ENCODE data around the gene TNNC2.

TNNC2 gene

GRCh38 chr20:45857882-45858216 is 30.7 kb upstream of the TNNC2 start:
- H3K27me3 ChIP-seq (ENCODE audit: low read depth): no peaks in the 10 kb centered on the region
- no peaks in the 10 kb centered on the region for H3K9me3 ChIP-seq
- in situ Hi-C loops (cut with MboI; ENCODE audit: low sequenced_read_pairs): no loop called here
- peaks cover 17% of the 10 kb centered on the region for H3K4me1 ChIP-seq
- peak in 1 of 2 experiments; percentile 47 for DNase-seq (ENCODE audit: low spot score in 2 of 2)
- 0 out of 2 replicates have a peak, but pooled peaks cover 7% of the 10 kb centered on the region for H3K36me3 ChIP-seq (replicated peaks)
- peak overlapping the region; percentile 76 for H3K4me3 ChIP-seq

- in situ Hi-C loops (cut with MboI; ENCODE audit: low sequenced_read_pairs): no loop called here
- Histone ChIP-seq H3K27me3 (ENCODE audit: low read depth) (no peaks in the 10 kb centered on the region), H3K4me3 (peak within 1 kb of the TSS; percentile 76), H3K36me3 (replicated peaks) (peaks cover 9% of the 10 kb centered on the region; the same call in 1 of the 2 replicates), H3K4me1 (peaks cover 17% of the 10 kb centered on the region), H3K9me3 (no peaks in the 10 kb centered on the region)
- peak; percentile 99 for DNase-seq (ENCODE audit: low spot score in 2 of 2)
These were observed 30.2 kb upstream of the TNNC2 start, which contains the start of the genes ACOT8 and ZSWIM3 for GRCh38 chr20:45857114-45857881. Gene ACOT8 (minus strand): TSS chr20:45857392. CDS start chr20:45857315, 77 bp downstream. Gene ZSWIM3 (plus strand): TSS chr20:45857614. CDS start chr20:45857826, 212 bp downstream.

GRCh38 chr20:45853484-45853883 is 26.4 kb upstream of the TNNC2 start:
- no peaks in the 10 kb centered on the region for H3K27me3 ChIP-seq (ENCODE audit: low read depth)
- no peak for DNase-seq (ENCODE audit: low spot score in 2 of 2)
- peaks cover 11% of the 10 kb centered on the region for H3K36me3 ChIP-seq (replicated peaks)
- no peak overlapping the region for H3K4me3 ChIP-seq
- H3K9me3 ChIP-seq: no peaks in the 10 kb centered on the region
- peaks cover 13% of the 10 kb centered on the region for H3K4me1 ChIP-seq
- in situ Hi-C loops (cut with MboI; ENCODE audit: low sequenced_read_pairs): no loop called here

- in situ Hi-C loops (cut with MboI; ENCODE audit: low sequenced_read_pairs): no loop called here
- Histone ChIP-seq H3K4me3 (no peak overlapping the region), H3K27me3 (ENCODE audit: low read depth) (no peaks in the 10 kb centered on the region), H3K4me1 (peaks cover 7% of the 10 kb centered on the region), H3K9me3 (no peaks in the 10 kb centered on the region), H3K36me3 (replicated peaks) (peaks cover 16% of the 10 kb centered on the region)
- DNase-seq (ENCODE audit: low spot score in 2 of 2): no peak
These were observed 25.2 kb upstream of the TNNC2 start for GRCh38 chr20:45852326-45852725.

GRCh38 chr20:45851501-45851900 is 24.4 kb upstream of the TNNC2 start:
- no peaks in the 10 kb centered on the region for H3K27me3 ChIP-seq (ENCODE audit: low read depth)
- DNase-seq (ENCODE audit: low spot score in 2 of 2): no peak
- H3K9me3 ChIP-seq: no peaks in the 10 kb centered on the region
- H3K4me1 ChIP-seq: peaks cover 4% of the 10 kb centered on the region
- peaks cover 16% of the 10 kb centered on the region for H3K36me3 ChIP-seq (replicated peaks)
- in situ Hi-C loops (cut with MboI; ENCODE audit: low sequenced_read_pairs): no loop called here
- H3K4me3 ChIP-seq: no peak overlapping the region

- H3K4me3 ChIP-seq: no peak overlapping the region
- in situ Hi-C loops (cut with MboI; ENCODE audit: low sequenced_read_pairs): no loop called here
- H3K27me3 ChIP-seq (ENCODE audit: low read depth): no peaks in the 10 kb centered on the region
- peaks cover 22% of the 10 kb centered on the region for H3K36me3 ChIP-seq (replicated peaks)
- no peaks in the 10 kb centered on the region for H3K9me3 ChIP-seq
- no peak for DNase-seq (ENCODE audit: low spot score in 2 of 2)
- no peaks in the 10 kb centered on the region for H3K4me1 ChIP-seq
These were observed 23.8 kb upstream of the TNNC2 start for GRCh38 chr20:45850926-45851325.

GRCh38 chr20:45850238-45850637 is 23.1 kb upstream of the TNNC2 start:
- H3K4me1 ChIP-seq: no peaks in the 10 kb centered on the region
- in situ Hi-C loops (cut with MboI; ENCODE audit: low sequenced_read_pairs): no loop called here
- H3K4me3 ChIP-seq: no peak overlapping the region
- H3K9me3 ChIP-seq: no peaks in the 10 kb centered on the region
- H3K36me3 ChIP-seq (replicated peaks): peaks cover 27% of the 10 kb centered on the region
- no peak for DNase-seq (ENCODE audit: low spot score in 2 of 2)
- H3K27me3 ChIP-seq (ENCODE audit: low read depth): no peaks in the 10 kb centered on the region

GRCh38 chr20:45848969-45849582 is 22.0 kb upstream of the TNNC2 start:
- Histone ChIP-seq H3K27me3 (ENCODE audit: low read depth) (no peaks in the 10 kb centered on the region), H3K9me3 (no peaks in the 10 kb centered on the region), H3K36me3 (replicated peaks) (peaks cover 31% of the 10 kb centered on the region), H3K4me1 (no peaks in the 10 kb centered on the region), H3K4me3 (no peak overlapping the region)
- no peak for DNase-seq (ENCODE audit: low spot score in 2 of 2)
- in situ Hi-C loops (cut with MboI; ENCODE audit: low sequenced_read_pairs): no loop called here

- Histone ChIP-seq H3K4me3 (no peak overlapping the region), H3K9me3 (no peaks in the 10 kb centered on the region), H3K27me3 (ENCODE audit: low read depth) (no peaks in the 10 kb centered on the region), H3K4me1 (no peaks in the 10 kb centered on the region), H3K36me3 (replicated peaks) (peaks cover 36% of the 10 kb centered on the region)
- DNase-seq (ENCODE audit: low spot score in 2 of 2): no peak
- in situ Hi-C loops (cut with MboI; ENCODE audit: low sequenced_read_pairs): no loop called here
These were observed 21.3 kb upstream of the TNNC2 start for GRCh38 chr20:45848421-45848820.

- Histone ChIP-seq H3K4me3 (no peak overlapping the region), H3K9me3 (no peaks in the 10 kb centered on the region), H3K36me3 (replicated peaks) (peaks cover 49% of the 10 kb centered on the region), H3K4me1 (no peaks in the 10 kb centered on the region), H3K27me3 (ENCODE audit: low read depth) (no peaks in the 10 kb centered on the region)
- in situ Hi-C loops (cut with MboI; ENCODE audit: low sequenced_read_pairs): no loop called here
- DNase-seq (ENCODE audit: low spot score in 2 of 2): no peak
These were observed 18.3 kb upstream of the TNNC2 start for GRCh38 chr20:45845452-45845851.

GRCh38 chr20:45843506-45843905 is 16.4 kb upstream of the TNNC2 start:
- H3K9me3 ChIP-seq: no peaks in the 10 kb centered on the region
- in situ Hi-C loops (cut with MboI; ENCODE audit: low sequenced_read_pairs): no loop called here
- DNase-seq (ENCODE audit: low spot score in 2 of 2): no peak
- no peak overlapping the region for H3K4me3 ChIP-seq
- H3K27me3 ChIP-seq (ENCODE audit: low read depth): no peaks in the 10 kb centered on the region
- H3K4me1 ChIP-seq: no peaks in the 10 kb centered on the region
- H3K36me3 ChIP-seq (replicated peaks): peaks cover 47% of the 10 kb centered on the region

- DNase-seq (ENCODE audit: low spot score in 2 of 2): no peak
- Histone ChIP-seq H3K9me3 (no peaks in the 10 kb centered on the region), H3K27me3 (ENCODE audit: low read depth) (no peaks in the 10 kb centered on the region), H3K4me1 (peaks cover 1% of the 10 kb centered on the region; the same call in 1 of the 2 replicates), H3K4me3 (no peak overlapping the region), H3K36me3 (replicated peaks) (peaks cover 42% of the 10 kb centered on the region)
- in situ Hi-C loops (cut with MboI; ENCODE audit: low sequenced_read_pairs): no loop called here
These were observed 15.2 kb upstream of the TNNC2 start for GRCh38 chr20:45842169-45842812.

- no peak overlapping the region for H3K4me3 ChIP-seq
- H3K9me3 ChIP-seq: no peaks in the 10 kb centered on the region
- no peaks in the 10 kb centered on the region for H3K27me3 ChIP-seq (ENCODE audit: low read depth)
- in situ Hi-C loops (cut with MboI; ENCODE audit: low sequenced_read_pairs): no loop called here
- peaks cover 42% of the 10 kb centered on the region for H3K36me3 ChIP-seq (replicated peaks)
- DNase-seq (ENCODE audit: low spot score in 2 of 2): no peak
- peaks cover 8% of the 10 kb centered on the region for H3K4me1 ChIP-seq
These were observed 14.5 kb upstream of the TNNC2 start for GRCh38 chr20:45841407-45842129.

All from HAP-1 (cell line).